ENCODE data around the gene SRPK2.
"Not testable (repeated sequence)": the region's sequence is repeated elsewhere in the genome, so short reads cannot be mapped to it uniquely, and the experiment has no call there.

The SRPK2 gene

DNA sequence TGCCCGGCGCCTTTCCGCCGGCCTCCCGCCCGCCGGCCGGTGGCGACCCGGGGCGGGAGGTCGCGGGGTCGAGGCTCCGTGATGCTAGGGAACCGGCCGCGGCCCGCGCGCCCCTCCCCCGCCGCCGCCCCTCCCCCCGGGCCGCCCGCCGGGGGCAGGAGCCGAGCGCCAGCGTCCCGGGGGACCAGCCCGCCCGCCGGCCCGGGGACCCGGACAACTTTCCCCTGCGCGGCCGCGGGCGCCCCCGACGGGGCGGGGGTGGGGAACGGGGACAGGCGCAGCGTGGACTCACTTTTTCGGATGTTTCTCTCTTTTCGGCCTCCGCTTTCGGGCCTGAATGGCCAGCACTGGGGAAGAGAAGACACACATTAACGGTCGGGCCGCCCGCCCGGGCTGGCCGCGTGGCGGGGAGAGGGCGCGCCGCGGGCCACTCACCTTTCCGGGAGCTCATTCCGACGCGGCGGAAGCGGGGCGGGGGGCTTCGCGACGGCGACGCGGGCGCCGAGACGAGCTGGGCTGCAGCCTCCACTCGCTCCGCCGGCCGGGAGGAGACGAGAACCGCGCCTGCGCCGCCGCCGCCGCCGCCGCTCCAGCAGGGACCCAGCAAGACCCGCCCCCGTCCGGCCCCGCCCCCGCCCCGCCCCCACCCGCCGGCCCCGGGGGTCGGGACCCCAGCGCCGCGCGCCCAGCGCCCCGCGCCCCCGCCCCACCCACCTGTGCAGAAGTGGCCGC is at the start of gene SRPK2:
Gene SRPK2, minus strand, starts transcription at position 566 of the 732 bp plus-strand sequence.
- FAIRE-seq: no peak

DNA sequence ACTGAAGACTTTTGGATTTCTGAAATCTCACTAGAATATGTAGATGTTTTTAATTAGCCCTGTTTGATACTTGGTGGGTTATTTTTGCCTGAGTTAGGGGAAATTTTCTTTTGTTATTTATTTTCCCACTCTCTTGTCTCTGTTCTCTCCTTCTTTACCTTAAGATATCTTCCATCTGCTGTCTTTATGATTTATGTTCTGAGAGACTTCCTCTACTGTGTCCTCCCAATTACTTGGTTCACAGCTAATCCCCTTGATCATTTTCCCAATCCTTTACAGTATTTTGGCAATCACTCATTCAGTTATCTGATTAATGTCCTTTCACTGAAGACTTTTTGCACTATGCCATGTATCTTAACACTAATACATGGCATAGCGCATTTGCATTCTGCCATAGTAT is 49.5 kb upstream of the SRPK2 start:
- no peak for FAIRE-seq

DNA sequence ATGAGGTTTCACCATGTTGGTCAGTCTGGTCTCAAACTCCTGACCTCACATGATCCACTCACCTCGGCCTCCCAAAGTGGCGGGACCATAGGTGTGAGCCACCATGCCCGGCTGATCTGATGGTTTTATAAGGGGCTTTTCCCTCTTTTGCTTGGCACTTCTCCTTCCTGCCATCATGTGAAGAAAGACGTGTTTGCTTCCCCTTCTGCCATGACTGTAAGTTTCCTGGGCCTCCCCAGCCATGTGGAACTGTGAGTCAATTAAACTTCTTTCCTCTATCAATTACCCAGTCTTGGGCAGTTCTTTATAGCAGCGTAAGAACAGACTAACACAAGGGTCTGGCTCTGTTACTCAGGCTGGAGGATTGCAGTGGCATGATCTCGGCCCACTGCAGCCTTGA is 48.6 kb upstream of the SRPK2 start:
- not testable (repeated sequence) for FAIRE-seq

DNA sequence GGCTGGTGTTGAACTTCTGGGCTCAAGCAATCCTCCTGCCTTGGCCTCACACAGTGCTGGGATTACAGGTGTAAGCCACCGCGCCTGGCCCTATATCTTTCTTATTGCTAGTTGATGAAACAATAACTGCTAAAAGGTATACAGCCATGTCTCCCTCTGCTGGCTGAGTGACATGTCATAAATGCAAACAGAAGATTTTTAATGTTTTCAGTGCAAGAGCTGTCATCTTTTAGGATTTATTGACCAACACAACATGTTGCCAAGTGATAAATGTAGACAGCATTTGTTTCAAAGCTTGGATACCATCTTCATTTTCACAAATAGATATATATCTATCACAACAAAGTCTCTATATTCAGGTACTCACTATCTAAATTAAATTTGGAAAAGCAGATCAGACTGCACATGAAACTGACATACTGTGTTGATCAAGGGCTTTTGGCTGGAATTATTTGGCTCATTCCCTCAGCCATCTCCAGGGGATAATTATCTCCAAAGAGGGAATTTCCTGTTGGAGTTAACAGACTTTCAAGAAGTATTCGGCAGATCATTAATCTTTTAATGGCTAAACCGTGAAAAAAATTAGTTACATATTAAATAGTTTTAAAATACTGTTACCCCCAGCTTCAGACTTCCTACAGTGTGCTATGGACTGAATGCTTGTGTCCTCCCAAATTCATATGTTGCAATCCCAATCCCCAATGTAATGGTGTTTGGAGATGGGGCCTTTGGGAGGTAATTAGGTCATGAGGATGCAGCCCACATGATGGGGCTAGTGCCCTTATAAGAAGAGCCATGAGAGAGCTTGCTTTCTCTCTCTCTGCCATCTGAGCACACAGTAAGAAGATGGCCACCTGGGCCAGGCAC is 41.3 kb upstream of the SRPK2 start:
- no peak for FAIRE-seq

DNA sequence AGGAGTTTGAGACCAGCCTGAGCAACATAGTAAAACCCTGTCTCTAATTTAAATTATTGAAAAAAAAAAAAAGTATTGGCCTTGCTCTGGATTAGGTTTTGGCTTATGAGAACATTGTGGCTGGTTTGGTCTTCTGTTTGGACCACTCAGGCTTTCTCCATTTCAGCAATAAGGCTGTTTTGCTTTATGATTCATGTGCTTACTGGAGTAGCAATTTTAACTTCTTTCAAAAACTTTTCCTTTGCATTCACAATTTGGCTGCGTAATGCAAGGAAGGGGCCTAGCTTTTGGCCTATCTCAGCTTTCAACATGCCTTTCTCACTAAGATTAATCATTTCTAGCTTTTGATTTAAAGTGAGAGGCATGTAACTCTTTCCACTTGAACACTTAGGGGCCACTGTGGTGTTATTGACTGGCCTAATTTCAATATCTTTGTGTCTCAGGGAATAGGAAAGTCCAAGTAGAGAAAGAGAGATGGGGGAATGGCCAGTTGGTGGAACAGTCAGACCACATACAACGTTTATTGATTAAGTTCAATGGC is 38.0 kb upstream of the SRPK2 start:
- no peak for FAIRE-seq

DNA sequence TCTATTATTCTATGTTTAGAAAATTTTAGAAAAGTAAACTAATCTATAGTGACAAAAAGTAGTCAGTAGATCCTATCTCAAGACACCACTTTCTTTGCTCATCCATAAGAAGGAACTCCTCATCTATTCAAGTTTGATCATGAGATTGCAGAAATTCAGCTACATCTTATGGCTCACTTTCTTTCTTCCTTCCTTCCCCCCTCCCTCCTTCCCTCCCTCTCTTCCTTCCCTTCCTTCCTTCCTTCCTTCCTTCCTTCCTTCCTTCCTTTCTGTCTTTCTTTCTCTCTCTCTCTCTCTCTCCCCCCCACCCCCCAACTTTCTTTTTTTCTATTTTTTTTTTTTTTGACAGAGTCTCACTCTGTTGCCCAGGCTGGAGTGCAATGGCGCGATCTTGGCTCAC is 35.3 kb upstream of the SRPK2 start:
- FAIRE-seq: no peak

DNA sequence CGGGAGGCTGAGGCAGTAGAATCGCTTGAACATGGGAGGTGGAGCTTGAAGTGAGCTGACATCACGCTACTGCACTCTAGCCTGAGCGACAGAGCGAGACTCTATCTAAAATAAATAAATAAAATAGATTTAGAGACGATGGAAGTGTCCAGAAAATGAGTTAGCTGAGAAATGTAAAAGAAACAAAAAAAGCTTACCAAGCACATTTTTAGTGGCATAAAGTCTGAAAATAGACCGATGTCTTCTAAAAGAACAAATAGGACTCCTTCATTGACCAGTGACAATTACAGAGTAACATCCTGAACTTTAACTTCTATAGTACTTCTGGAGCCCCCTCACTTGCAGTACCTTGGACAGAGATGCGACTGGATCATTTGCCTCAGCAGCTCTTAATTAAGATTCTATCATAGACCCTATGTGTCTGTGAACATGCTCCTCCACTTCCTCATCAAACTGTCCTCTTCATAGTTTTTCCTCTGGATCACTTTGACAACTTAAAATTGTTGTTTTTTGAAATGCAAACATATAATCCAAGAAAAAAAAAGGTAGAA is 25.2 kb upstream of the SRPK2 start:
- no peak for FAIRE-seq

DNA sequence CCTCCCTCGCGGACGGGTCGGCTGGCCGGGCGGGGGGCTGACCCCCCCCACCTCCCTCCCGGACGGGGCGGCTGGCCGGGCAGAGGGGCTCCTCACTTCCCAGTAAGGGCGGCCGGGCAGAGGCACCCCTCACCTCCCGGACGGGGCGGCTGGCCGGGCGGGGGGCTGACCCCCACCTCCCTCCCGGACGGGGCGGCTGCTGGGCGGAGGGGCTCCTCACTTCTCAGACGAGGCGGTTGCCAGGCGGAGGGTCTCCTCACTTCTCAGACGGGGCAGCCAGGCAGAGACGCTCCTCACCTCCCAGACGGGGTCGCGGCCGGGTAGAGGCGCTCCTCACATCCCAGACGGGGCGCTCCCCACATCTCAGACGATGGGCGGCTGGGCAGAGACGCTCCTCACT is 22.1 kb upstream of the SRPK2 start:
- FAIRE-seq: not testable (repeated sequence)

DNA sequence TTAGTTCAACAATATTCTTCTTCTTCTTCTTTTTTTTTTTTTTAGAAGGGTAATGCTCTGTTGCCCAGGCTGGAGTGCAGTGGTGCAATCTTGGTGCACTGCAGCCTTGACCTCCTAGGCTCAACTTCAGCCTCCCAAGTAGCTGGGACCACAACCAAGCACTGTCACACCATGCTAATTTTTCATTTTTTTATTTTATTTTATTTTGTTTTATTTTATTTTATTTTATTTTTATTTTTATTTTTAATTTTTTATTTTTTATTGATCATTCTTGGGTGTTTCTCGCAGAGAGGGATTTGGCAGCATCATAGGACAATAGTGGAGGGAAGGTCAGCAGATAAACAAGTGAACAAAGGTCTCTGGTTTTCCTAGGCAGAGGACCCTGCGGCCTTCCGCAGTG is 21.1 kb upstream of the SRPK2 start:
- FAIRE-seq: not testable (repeated sequence)

DNA sequence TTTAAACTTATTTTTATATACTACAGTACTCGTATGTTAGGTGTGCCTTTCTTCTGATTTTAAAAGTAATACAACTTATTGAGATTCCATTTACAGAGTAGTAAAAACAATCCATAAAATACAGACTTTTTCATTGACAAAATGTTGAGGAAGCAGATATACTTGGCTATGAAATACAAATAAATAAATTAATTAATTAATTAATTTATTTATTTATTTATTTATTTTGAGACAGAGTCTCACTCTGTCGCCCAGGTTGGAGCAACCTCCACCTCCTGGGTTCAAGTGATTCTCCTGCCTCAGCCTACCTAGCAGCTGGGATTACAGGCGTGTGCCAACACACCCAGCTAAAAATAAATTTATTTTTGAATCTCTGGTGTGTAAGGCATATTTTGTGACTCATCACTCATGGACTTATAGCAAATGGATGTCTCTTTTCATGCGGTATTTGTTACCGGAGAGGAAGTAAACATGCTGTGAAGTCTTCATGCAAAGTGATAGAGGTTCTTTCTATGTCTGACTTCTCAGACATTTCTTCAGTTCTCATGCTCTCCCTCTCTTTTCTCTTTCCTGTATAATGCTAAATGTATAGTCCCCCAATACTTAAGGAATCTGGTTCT is 20.2 kb upstream of the SRPK2 start:
- FAIRE-seq: no peak

DNA sequence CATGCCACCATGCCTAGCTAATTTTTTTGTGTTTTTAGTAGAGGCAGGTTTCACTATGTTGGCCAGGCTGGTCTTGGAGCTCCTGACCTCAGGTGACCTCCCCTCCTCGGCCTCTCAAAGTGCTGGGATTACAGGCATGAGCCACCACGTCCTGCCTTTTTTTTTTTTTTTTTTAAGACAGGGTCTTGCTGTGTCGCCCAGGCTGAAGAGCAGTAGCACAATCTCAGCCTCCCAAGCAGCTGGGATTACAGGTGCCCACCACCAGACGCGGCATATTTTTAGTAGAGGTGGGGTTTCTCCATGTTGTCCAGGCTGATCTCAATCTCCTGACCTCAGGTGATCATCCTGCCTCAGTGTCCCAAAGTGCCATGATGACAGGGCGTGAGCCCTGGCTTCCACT is 14.4 kb upstream of the SRPK2 start:
- FAIRE-seq: no peak

DNA sequence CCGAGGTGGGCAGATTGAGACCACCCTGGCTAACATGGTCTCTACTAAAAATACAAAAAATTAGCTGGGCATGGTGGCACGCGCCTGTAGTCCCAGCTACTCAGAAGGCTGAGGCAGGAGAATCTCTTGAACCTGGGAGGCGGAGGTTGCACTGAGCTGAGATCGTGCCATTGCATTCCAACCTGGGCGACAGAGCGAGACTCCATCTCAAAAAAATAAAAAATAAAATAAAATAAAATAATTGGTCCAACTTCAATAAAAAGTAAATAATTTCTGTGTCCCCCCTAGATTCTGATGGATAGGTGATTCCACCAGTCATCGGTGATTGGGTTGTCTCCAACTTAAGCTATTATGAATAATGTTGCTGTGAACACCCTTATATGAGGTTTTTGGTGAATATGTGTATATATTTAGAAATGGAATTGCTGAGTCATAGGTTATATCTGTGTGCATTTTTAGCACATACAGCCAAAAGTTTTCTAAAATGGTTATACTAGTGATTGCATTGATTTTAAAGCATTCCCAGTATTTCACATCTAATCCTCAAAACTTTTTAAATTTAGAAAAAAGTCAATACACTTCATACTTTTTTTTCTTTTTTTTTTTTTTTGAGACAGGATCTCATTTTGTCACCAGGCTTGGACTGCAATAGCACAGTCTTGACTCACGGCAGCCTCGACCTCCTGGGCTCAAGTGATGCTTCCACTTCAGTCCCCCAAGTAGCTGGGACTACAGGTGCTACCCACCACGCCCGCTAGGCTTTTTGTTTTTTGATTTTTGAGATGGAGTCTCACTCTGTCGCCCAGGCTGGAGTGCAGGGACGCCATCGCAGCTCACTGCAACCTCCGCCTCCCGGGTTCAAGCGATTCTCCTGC is 13.7 kb upstream of the SRPK2 start:
- FAIRE-seq: no peak

DNA sequence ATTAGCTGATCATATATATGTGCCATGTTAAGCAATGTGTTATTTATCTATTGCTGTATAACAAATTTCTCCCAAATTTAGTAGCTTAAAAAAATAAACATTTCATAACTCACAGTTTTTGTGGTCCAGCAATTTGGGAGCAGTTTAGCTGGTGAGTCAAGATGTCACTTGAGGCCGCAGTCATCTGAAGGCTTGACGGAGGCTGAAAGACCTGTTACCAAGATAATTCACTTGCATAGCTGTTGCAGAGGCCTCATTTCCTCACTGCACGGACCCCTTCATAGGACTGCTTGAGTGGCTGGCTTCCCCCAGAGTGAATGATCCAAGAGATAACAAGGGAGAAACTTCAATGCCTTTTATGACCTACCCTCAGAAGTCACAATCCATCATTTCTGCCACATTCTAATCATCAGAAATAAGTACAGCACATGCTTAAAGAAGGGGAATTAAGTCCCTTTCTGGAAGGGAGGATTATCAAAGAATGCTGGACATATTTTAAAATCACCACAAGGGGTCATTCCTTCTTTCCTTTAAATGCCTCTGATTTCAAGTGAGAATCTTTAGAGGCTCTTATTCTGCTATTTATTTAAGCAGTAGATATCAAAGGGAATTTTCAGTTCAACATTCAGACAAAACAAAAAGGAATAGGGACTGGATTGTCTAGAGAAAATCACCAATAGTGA is 10.5 kb upstream of the SRPK2 start:
- no peak for FAIRE-seq

DNA sequence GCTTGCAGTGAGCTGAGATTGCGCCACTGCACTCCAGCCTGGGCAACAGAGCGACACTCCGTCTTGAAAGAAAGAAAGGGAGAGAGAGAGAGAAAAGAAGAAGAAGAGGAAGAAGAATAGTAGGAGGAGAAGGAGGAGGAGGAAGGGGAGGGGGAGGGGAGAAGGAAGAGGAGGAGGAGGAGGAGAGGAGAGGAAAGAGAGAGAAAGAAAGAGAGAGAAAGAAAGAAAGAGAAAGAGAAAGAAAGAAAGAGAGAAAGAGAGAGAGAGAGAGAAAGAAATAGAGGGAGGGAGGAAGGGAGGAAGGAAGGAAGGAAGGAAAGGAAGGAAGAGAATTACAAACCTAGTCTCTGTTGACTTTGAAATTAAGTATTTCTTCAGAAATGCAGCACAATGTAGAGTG is 7.8 kb upstream of the SRPK2 start:
- FAIRE-seq: no peak

DNA sequence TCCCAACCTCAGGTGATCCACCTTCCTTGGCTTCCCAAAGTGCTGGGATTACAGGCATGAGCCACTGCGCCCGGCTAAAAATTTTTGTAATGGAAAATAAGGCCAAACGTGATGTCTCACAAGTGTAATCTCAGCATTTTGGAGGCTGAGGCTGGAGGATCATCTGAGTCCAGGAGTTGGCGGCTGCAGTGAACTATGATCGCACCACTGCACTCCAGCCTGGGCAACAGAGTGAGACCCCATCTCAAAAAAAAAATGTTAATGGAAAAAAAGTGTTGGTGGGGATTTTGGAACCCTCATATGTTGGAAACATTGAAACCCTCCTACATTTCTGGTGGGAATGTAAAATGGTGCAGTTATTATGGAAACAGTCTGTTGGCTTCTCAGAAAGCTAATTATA is 2.7 kb upstream of the SRPK2 start:
- no peak for FAIRE-seq

DNA sequence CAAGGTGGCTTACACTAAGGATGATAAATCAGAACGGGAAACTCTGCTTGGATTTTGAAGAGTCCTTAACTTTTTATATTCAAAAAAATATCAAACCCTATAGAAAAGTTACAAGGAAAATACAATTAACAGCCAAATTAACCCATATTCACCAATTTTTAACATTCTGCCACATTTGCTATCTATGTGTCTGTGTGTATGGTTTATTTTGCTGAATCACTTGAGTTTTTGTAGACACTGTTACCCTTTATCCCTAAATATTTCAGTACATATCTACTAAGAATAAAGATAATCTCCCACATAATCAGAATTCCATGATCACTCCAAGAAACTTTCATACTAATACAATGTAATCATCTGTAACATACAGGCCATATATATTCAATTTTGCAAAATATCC is 1.2 kb upstream of the SRPK2 start:
- no peak for FAIRE-seq

DNA sequence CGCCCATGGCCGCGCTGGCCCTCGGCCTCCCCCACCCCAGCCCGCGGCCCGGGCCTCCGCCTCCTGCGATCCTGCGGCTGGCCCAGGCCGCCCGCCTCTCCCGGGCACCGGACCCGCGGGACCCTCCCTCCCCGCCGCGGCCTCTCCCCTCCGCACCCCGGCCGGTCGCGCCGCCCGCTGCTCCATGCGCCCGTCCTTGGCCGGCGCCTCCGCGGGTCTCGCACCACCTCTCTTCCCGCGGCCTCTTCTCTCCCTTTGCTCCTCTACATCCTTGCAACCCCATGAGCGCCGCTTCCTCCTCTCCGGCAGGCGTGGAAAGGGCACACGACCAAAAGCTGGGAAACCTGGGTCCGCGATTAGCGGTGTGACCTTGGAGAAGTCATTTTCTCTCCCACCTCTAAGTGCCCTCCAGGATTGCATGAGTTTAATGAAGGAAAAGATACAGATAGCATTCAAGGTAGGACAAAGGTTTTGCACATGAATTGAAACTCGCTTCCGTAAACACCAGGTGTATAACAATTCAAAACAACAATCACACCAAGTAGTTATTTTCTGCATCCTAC is 448 bp upstream of the SRPK2 start:
- no peak for FAIRE-seq

DNA sequence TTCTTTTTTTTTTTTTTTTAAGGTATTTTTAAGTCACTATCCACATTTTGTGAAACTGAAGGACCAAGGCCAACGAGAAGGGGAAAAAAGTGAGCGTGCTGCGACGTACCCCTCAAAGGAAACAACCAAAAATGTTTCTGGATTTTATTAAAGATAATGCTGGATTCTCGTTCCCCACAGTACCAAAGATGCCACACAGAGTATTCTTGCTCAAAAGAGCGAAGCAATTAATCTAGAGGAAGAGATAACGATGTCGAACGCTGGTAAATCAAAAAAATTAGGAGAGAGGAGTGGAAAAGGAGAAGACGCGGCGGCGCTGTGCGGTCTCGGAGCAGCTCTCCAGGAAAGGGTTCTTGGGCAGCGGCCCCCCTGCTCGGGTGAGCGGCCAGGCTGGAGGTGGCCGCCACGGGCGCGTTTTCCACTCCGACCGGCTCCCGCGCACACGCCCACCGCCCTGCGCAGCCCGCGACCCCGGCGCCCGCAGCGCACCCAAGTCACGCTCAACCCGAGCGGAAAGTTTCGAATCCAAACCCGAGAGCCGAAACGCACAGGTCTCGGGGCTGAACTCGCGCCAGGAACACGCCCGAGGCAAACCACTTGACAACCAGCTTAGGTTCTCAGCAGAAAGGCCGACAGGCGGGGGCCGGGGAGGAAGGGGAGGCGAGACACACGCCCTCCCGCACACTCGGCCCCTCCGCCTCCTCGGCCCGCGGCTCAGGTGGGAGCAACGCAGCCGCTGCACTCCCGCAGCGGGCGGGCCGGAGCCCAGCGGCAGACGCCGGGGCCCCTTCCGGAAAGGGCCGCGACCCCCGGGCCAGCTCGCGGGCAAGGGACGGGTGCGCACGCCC is 989 bp downstream of the SRPK2 start:
- FAIRE-seq: no peak

DNA sequence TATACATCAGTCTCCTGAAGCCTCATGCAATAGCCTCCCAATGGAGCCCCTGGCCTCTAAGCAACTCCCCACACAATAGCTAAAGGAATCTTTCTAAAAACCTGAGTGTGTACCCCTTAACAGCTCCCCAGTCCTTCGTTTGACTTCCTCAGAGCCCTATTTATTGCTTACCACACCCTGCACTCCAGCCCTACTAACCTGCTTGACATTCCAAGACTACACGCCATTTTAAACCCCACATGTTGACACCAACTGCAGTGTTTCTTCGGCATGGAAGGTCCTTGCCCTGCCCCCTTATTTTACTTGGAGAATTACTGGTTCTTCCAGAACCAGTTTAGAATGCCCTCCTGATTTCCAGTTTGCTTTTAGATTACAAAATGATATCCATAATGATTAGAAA is 10.8 kb downstream of the SRPK2 start:
- FAIRE-seq: no peak

DNA sequence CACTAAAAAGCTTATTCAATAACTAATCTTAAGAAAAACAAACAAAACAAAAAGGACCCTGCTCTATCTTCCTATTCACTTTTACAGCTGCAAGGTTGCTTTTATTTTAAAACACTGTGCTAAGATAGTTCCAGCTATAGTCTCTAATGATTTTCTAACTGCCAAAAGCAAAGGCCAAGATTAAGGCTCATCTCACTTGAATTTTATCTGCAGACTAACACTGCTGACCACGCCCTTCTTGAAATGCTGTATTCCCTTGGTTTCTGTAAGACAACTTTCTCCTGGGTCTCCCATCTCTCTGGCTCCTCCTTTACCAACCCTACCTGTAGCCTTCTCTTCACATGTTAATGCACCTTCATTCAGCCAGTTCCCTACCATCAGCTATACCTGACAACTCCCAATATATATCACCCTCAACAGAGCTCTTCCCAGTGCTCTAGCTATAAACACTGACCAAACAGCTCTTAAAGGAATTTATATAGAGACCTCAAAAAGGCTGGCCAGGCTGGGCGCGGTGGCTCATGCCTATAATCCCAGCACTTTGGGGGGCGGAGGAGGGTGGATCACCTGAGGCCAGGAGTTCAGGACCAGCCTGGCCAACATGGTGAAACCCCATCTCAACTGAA is 11.7 kb downstream of the SRPK2 start:
- FAIRE-seq: no peak
